ENCODE results near the gene SETD5. TPM values are rescaled to one million over a fixed set of nuclear protein-coding genes. Genes with fewer than 3 reads are reported as not detected.

SETD5 gene
- total RNA-seq, 1 experiment from 2014 or later, result 151 TPM

GRCh38 chr3:9467451-9467850 lies 70.0 kb downstream of the SETD5 start:
- DNase-seq (ENCODE audit: low spot score), result no peak
- no TSS peak for BruUV-seq (replicated peaks)
- Histone ChIP-seq H3K9me3 (ENCODE audit: low read depth, low read length, poor library complexity, severe bottlenecking) (no peaks in the 10 kb centered on the region), H3K4me1 (ENCODE audit: insufficient read depth, low read length, poor library complexity, severe bottlenecking) (no peaks in the 10 kb centered on the region), H3K36me3 (ENCODE audit: insufficient read depth, low read length, poor library complexity, severe bottlenecking) (peaks cover 99% of the 10 kb centered on the region), H3K4me3 (ENCODE audit: low read depth, low read length, poor library complexity, severe bottlenecking) (no peak overlapping the region), H3K27ac (ENCODE audit: low read depth, low read length, poor library complexity, severe bottlenecking) (no peak overlapping the region), H3K27me3 (replicated peaks; ENCODE audit: insufficient read depth, low read depth, low read length, poor library complexity) (no peaks in the 10 kb centered on the region)
- no peak for TF ChIP-seq EZH2 (IDR thresholded peaks at IDR 0.05; ENCODE audit: borderline replicate concordance, low read depth, low read length, poor library complexity, severe bottlenecking)
- TF ChIP-seq, protein P1, sequence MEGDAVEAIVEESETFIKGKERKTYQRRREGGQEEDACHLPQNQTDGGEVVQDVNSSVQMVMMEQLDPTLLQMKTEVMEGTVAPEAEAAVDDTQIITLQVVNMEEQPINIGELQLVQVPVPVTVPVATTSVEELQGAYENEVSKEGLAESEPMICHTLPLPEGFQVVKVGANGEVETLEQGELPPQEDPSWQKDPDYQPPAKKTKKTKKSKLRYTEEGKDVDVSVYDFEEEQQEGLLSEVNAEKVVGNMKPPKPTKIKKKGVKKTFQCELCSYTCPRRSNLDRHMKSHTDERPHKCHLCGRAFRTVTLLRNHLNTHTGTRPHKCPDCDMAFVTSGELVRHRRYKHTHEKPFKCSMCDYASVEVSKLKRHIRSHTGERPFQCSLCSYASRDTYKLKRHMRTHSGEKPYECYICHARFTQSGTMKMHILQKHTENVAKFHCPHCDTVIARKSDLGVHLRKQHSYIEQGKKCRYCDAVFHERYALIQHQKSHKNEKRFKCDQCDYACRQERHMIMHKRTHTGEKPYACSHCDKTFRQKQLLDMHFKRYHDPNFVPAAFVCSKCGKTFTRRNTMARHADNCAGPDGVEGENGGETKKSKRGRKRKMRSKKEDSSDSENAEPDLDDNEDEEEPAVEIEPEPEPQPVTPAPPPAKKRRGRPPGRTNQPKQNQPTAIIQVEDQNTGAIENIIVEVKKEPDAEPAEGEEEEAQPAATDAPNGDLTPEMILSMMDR (conservative IDR thresholded peaks at IDR 0.05; ENCODE audit: low read depth, low read length), result no peak
- ChIA-PET CTCF (no interaction called here), POLR2A (ENCODE audit: low non-redundant PET) (no interaction called here)
- intact Hi-C loops (cut with micrococcal nuclease; ENCODE audit: unreplicated experiment), result no loop called here

GRCh38 chr3:9468460-9468859 lies 71.0 kb downstream of the SETD5 start:
- no peaks in the 10 kb centered on the region for H3K9me3 ChIP-seq (ENCODE audit: low read depth, low read length, poor library complexity, severe bottlenecking)
- H3K27ac ChIP-seq (ENCODE audit: low read depth, low read length, poor library complexity, severe bottlenecking), result no peak overlapping the region
- H3K27me3 ChIP-seq (replicated peaks; ENCODE audit: insufficient read depth, low read depth, low read length, poor library complexity), result no peaks in the 10 kb centered on the region
- intact Hi-C loops (cut with micrococcal nuclease; ENCODE audit: unreplicated experiment), result no loop called here
- no peak overlapping the region for H3K4me3 ChIP-seq (ENCODE audit: low read depth, low read length, poor library complexity, severe bottlenecking)
- DNase-seq (ENCODE audit: low spot score), result no peak
- H3K36me3 ChIP-seq (ENCODE audit: insufficient read depth, low read length, poor library complexity, severe bottlenecking), result peaks cover 99% of the 10 kb centered on the region
- BruUV-seq (replicated peaks), result no TSS peak
- CTCF ChIA-PET, result no interaction called here
- no peaks in the 10 kb centered on the region for H3K4me1 ChIP-seq (ENCODE audit: insufficient read depth, low read length, poor library complexity, severe bottlenecking)
- TF ChIP-seq, protein P1 (conservative IDR thresholded peaks at IDR 0.05; ENCODE audit: low read depth, low read length), result no peak
- no peak for TF ChIP-seq EZH2 (IDR thresholded peaks at IDR 0.05; ENCODE audit: borderline replicate concordance, low read depth, low read length, poor library complexity, severe bottlenecking)
- POLR2A ChIA-PET (ENCODE audit: low non-redundant PET), result no interaction called here

DNA sequence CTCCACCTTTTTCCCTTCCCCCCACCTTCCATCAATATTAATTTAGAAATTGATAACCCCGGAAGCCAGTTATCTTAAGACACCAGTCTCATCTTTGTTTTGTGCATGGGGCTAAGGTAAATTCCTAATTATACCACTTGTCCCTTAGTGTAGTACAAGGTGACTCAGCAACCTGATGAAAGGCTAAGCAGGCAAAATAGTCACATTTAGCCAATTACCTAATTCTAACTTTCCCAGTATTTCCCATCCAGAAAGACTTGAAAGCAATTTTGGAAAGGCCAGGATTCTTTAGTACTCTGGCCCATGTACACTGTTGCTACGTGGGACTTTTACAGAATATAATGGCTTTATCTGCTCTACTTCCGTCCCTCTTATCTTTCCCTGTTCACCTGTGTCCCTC lies 72.6 kb downstream of the SETD5 start:
- intact Hi-C loops (cut with micrococcal nuclease; ENCODE audit: unreplicated experiment), result no loop called here
- TF ChIP-seq EZH2 (IDR thresholded peaks at IDR 0.05; ENCODE audit: borderline replicate concordance, low read depth, low read length, poor library complexity, severe bottlenecking), result no peak
- TF ChIP-seq, protein P1 (conservative IDR thresholded peaks at IDR 0.05; ENCODE audit: low read depth, low read length), result no peak
- H3K36me3 ChIP-seq (ENCODE audit: insufficient read depth, low read length, poor library complexity, severe bottlenecking), result peaks cover 99% of the 10 kb centered on the region
- no peak for DNase-seq (ENCODE audit: low spot score)
- POLR2A ChIA-PET (ENCODE audit: low non-redundant PET), result no interaction called here
- no peaks in the 10 kb centered on the region for H3K4me1 ChIP-seq (ENCODE audit: insufficient read depth, low read length, poor library complexity, severe bottlenecking)
- H3K9me3 ChIP-seq (ENCODE audit: low read depth, low read length, poor library complexity, severe bottlenecking), result no peaks in the 10 kb centered on the region
- no peaks in the 10 kb centered on the region for H3K27me3 ChIP-seq (replicated peaks; ENCODE audit: insufficient read depth, low read depth, low read length, poor library complexity)
- BruUV-seq (replicated peaks), result no TSS peak
- H3K27ac ChIP-seq (ENCODE audit: low read depth, low read length, poor library complexity, severe bottlenecking), result no peak overlapping the region
- H3K4me3 ChIP-seq (ENCODE audit: low read depth, low read length, poor library complexity, severe bottlenecking), result no peak overlapping the region
- CTCF ChIA-PET, result no interaction called here

Measured in A673 (cell line).